ENCODE results near the gene HACD3. TPM values are rescaled to one million over a fixed set of nuclear protein-coding genes. Genes with fewer than 3 reads are reported as not detected.

Gene HACD3
- total and polyA plus RNA-seq, 2 of the 4 experiments (the other 2 are of a cell fraction): 60.9 to 131 TPM

DNA sequence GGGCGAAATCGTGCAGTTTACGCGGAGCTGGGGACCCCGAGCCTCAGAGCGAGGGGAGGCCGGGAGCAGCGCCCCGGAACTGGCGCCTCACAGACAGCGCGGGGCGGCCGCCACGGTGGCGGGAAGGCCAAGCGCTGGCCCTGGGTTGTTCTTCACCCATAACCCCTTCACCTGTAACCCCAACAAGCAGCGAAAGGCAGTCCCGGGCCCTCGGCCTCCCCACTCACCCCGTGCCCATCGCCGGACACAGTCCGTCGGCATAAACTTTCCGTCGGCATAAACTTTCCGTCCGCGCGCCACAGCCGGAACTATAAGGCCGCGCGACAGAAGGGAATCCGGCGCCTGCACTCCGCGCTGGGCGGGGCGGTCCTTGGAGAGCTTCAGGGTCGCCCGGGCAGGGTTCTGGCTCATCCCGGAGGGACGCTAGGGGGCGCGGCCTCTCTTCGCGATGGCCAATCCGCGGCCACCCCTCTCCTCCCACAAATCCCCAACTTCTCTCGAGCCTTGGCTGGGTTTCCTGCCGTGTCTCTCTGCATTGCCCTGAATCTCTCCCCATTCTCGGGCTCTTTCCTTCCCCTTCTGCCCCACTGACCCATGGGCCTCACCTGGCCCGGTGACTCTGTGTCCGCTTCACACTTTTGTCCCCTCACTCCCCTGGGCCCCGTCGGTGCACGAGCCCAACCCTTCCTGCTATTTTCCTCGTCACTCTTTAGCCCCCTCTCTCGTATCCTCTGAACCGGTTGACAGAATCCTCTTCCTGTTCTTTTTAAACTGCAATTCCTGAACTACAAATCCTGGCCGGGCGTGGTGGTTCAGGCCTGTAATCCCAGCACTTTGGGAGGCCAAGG lies 80.8 kb downstream of the HACD3 start, which contains the start of gene INTS14:
Gene INTS14, minus strand, starts transcription at position 261 of the 848 bp plus-strand sequence. CDS start 3,751 bp downstream, outside the sequence.
- DNase-seq: peak; percentile 95

More for the DNA sequence above, 80.8 kb downstream of the HACD3 start, which contains the start of gene INTS14:
- peak within 1 kb of the TSS; percentile 93 for H2AK9ac ChIP-seq (replicated peaks; ENCODE audit: low read depth, low read length, poor library complexity)
- ChIA-PET POLR2A (ENCODE audit: unreplicated experiment) (interaction anchor here (1.1 kb wide), 1 partner anchor 258 kb away, joined by 3 read pairs; no protein-coding TSS in a partner anchor), CTCF (interaction anchor here (0.7 to 0.9 kb wide), 2 partner anchors 11 to 246 kb away, joined by 3 read pairs; partner anchors contain the start of gene SLC24A1)
- intact Hi-C loops (cut with micrococcal nuclease) (no loop called here), in situ Hi-C loops (cut with MboI; ENCODE audit: low sequenced_read_pairs) (loop anchor here (25.0 kb wide), 1 partner anchor 676 kb away; the partner anchor contains the start of gene DIS3L), dilution Hi-C loops (cut with HindIII; ENCODE audit: low sequenced_read_pairs, unreplicated experiment) (no loop called here)
- peak within 1 kb of the TSS; percentile 90 for H3K23ac ChIP-seq (ENCODE audit: low read depth, low read length)
- H3K4me2 ChIP-seq (ENCODE audit: low read depth, low read length): peak within 1 kb of the TSS; percentile 91
- no peaks in the 10 kb centered on the region for H3K9me3 ChIP-seq (ENCODE audit: control insufficient read depth, insufficient read depth, low read length)
- H3K4ac ChIP-seq (ENCODE audit: low read depth, low read length): peak within 1 kb of the TSS; percentile 92
- peak within 1 kb of the TSS; percentile 94 to 96 for H4K8ac ChIP-seq (ENCODE audit: low read depth in 2 of 2, low read length in 2 of 2)
- H4K20me1 ChIP-seq (ENCODE audit: insufficient read depth, low read length): no peaks in the 10 kb centered on the region
- peak within 1 kb of the TSS; percentile 99 for H2AFZ ChIP-seq (replicated peaks; ENCODE audit: low read length, poor library complexity)
- H3K27me3 ChIP-seq (ENCODE audit: control insufficient read depth, insufficient read depth, low read length): no peaks in the 10 kb centered on the region
- H3K4me1 ChIP-seq (ENCODE audit: control insufficient read depth, insufficient read depth, low read length): peaks cover 4% of the 10 kb centered on the region
- H4K5ac ChIP-seq (ENCODE audit: low read depth, low read length): peak within 1 kb of the TSS; percentile 90
- H3K9ac ChIP-seq (ENCODE audit: low read depth, low read length): peak within 1 kb of the TSS; percentile 92
- peak within 1 kb of the TSS; percentile 79 for H2AK5ac ChIP-seq (ENCODE audit: low read depth, low read length)
- peak within 1 kb of the TSS; percentile 1; the same call in 1 of the 3 replicates for H2BK15ac ChIP-seq (ENCODE audit: low read depth, low read length)
- H3K27ac ChIP-seq (ENCODE audit: insufficient read depth, low read length): peak within 1 kb of the TSS; percentile 94
- H3K4me3 ChIP-seq (ENCODE audit: insufficient read depth, low read depth, low read length): peak within 1 kb of the TSS; percentile 71
- no TSS peak for BruUV-seq (replicated peaks)
- H3K79me1 ChIP-seq (ENCODE audit: low read depth in 1 of 2, low read length in 2 of 2): peaks cover 17 to 39% of the 10 kb centered on the region in 2 experiments
- TF ChIP-seq MAZ (IDR thresholded peaks at IDR 0.05; ENCODE audit: borderline replicate concordance, low read depth, low read length) (peak; percentile 99), RFX5 (IDR thresholded peaks at IDR 0.05; ENCODE audit: low read depth, low read length) (no peak), RAD21 (IDR thresholded peaks at IDR 0.05; ENCODE audit: low read length) (peak; percentile 44), RCOR1 (IDR thresholded peaks at IDR 0.05; ENCODE audit: insufficient replicate concordance, low read length) (no peak), ELK1 (IDR thresholded peaks at IDR 0.05; ENCODE audit: borderline replicate concordance, low read depth, low read length) (no peak), CHD1 (IDR thresholded peaks at IDR 0.05; ENCODE audit: low read depth, low read length) (no peak), FOS (IDR thresholded peaks at IDR 0.05; ENCODE audit: low read depth, low read length) (no peak), MXI1 (IDR thresholded peaks at IDR 0.05; ENCODE audit: borderline replicate concordance, low read depth, low read length) (peak; percentile 43; the same call in 1 of the 2 replicates), CTCF (conservative IDR thresholded peaks at IDR 0.05; ENCODE audit: low read depth, low read length) (peak; percentile 70), POLR2A (IDR thresholded peaks at IDR 0.05; ENCODE audit: low read depth, low read length) (peak; percentile 91), USF2 (IDR thresholded peaks at IDR 0.05; ENCODE audit: low read depth, low read length) (0 out of 2 replicates have a peak, but pooled peaks have one; percentile 2), CEBPB (IDR thresholded peaks at IDR 0.05; ENCODE audit: low read depth, low read length) (no peak)
- peak within 1 kb of the TSS; percentile 76 for H3K56ac ChIP-seq (ENCODE audit: extremely low read depth, insufficient read depth, low read length)
- H4K91ac ChIP-seq (ENCODE audit: insufficient read depth, low read depth, low read length): peak within 1 kb of the TSS; percentile 87
- peak within 1 kb of the TSS; percentile 86 for H2BK5ac ChIP-seq (ENCODE audit: low read depth, low read length, poor library complexity, severe bottlenecking)
- peaks cover 2% of the 10 kb centered on the region for H3K36me3 ChIP-seq (ENCODE audit: control insufficient read depth, insufficient read depth, low read length)
- 0% methylated on average over 21 of the region's 64 CpGs; no CpG with 5 or more reads in 1 of the 2 experiments for WGBS, 2 experiments (ENCODE audit: extremely low coverage in 2 of 2, insufficient read length in 1 of 2)
- no peak within 1 kb of the TSS for H2BK20ac ChIP-seq (ENCODE audit: low read depth, low read length)
- peak within 1 kb of the TSS; percentile 91 for H3K14ac ChIP-seq (replicated peaks; ENCODE audit: low read depth, low read length)
- peak; percentile 100 for ATAC-seq (ENCODE audit: low read depth)
- peak within 1 kb of the TSS; percentile 78 for H2BK120ac ChIP-seq (ENCODE audit: low read depth, low read length)
- peaks cover 13% of the 10 kb centered on the region for H3K9me1 ChIP-seq (ENCODE audit: insufficient read depth, low read length)
- peak within 1 kb of the TSS; percentile 77 for H3K18ac ChIP-seq (ENCODE audit: low read depth, low read length)

Measured in IMR-90 (cell line).